Measurements from ENCODE around the gene ADSS2.
A peak's percentile ranks its signal among the peaks of the same experiment; 100 is the strongest.
"Not testable (repeated sequence)": the region's sequence is repeated elsewhere in the genome, so short reads cannot be mapped to it uniquely, and the experiment has no call there.

Gene ADSS2

GRCh38 chr1:244500515-244500914, 48.8 kb upstream of the ADSS2 start:
- TF ChIP-seq, protein P1, sequence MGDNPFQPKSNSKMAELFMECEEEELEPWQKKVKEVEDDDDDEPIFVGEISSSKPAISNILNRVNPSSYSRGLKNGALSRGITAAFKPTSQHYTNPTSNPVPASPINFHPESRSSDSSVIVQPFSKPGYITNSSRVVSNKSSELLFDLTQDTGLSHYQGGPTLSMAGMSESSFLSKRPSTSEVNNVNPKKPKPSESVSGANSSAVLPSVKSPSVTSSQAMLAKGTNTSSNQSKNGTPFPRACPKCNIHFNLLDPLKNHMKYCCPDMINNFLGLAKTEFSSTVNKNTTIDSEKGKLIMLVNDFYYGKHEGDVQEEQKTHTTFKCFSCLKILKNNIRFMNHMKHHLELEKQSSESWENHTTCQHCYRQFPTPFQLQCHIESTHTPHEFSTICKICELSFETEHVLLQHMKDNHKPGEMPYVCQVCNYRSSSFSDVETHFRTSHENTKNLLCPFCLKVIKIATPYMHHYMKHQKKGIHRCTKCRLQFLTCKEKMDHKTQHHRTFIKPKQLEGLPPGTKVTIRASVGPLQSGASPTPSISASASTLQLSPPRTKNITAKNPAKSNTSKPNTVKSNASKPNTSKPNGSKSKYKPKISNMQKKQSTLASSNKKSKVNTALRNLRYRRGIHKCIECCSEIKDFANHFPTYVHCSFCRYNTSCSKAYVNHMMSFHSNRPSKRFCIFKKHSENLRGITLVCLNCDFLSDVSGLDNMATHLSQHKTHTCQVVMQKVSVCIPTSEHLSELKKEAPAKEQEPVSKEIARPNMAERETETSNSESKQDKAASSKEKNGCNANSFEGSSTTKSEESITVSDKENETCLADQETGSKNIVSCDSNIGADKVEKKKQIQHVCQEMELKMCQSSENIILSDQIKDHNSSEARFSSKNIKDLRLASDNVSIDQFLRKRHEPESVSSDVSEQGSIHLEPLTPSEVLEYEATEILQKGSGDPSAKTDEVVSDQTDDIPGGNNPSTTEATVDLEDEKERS (tag by site-specific recombination; IDR thresholded peaks at IDR 0.05) = peak; percentile 93; the same call in 1 of the 2 replicates
- H3K4me3 ChIP-seq (ENCODE audit: low read depth, low read length); H3K9me3 ChIP-seq (ENCODE audit: control insufficient read depth, insufficient read depth, low read depth, low read length); H3K27ac ChIP-seq (ENCODE audit: extremely low read depth, low read depth, low read length); CTCF ChIA-PET; H3K36me3 ChIP-seq (ENCODE audit: control insufficient read depth in 2 of 2, insufficient read depth in 1 of 2, low read length in 2 of 2); H3K4me1 ChIP-seq (ENCODE audit: control insufficient read depth, insufficient read depth, low read length); POLR2A ChIA-PET: not testable (repeated sequence)

DNA sequence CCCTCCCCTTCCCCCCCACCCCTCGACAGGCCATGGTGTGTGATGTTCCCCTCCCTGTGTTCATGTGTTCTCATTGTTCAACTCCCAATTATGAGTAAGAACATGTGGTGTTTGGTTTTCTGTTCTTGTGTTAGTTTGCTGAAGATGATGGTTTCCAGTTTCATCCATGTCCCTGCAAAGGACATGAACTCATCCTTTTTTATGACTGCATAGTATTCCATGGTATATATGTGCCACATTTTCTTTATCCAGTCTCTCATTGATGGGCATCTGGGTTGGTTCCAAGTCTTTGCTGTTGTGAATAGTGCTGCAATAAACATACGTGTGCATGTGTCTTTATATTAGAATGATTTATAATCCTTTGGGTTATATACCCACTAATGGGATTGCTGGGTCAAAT, 47.8 kb upstream of the ADSS2 start:
- H3K27ac ChIP-seq (ENCODE audit: extremely low read depth, low read depth, low read length); H3K36me3 ChIP-seq (ENCODE audit: control insufficient read depth in 2 of 2, insufficient read depth in 1 of 2, low read length in 2 of 2); H3K9me3 ChIP-seq (ENCODE audit: control insufficient read depth, insufficient read depth, low read depth, low read length); H3K4me1 ChIP-seq (ENCODE audit: control insufficient read depth, insufficient read depth, low read length); POLR2A ChIA-PET; CTCF ChIA-PET; H3K4me3 ChIP-seq (ENCODE audit: low read depth, low read length): not testable (repeated sequence)
- TF ChIP-seq, protein P1 (tag by site-specific recombination; IDR thresholded peaks at IDR 0.05) = peak; percentile 75; the same call in 1 of the 2 replicates
- TF ChIP-seq ZNF146 (tag by site-specific recombination; IDR thresholded peaks at IDR 0.05) = peak; percentile 95

- no peak for TF ChIP-seq ZBTB48 (tag by site-specific recombination; IDR thresholded peaks at IDR 0.05)
- TF ChIP-seq ZNF555 (tag by site-specific recombination; conservative IDR thresholded peaks at IDR 0.05) = no peak
- TF ChIP-seq ATF2 (tag by site-specific recombination; IDR thresholded peaks at IDR 0.05; ENCODE audit: low read depth) = no peak
- no peak for TF ChIP-seq ZNF623 (tag by site-specific recombination; IDR thresholded peaks at IDR 0.05)
- TF ChIP-seq ZNF248 (tag by site-specific recombination; IDR thresholded peaks at IDR 0.05) = no peak
- TF ChIP-seq KLF1 (tag by site-specific recombination; IDR thresholded peaks at IDR 0.05) = no peak
- TF ChIP-seq, protein P2, sequence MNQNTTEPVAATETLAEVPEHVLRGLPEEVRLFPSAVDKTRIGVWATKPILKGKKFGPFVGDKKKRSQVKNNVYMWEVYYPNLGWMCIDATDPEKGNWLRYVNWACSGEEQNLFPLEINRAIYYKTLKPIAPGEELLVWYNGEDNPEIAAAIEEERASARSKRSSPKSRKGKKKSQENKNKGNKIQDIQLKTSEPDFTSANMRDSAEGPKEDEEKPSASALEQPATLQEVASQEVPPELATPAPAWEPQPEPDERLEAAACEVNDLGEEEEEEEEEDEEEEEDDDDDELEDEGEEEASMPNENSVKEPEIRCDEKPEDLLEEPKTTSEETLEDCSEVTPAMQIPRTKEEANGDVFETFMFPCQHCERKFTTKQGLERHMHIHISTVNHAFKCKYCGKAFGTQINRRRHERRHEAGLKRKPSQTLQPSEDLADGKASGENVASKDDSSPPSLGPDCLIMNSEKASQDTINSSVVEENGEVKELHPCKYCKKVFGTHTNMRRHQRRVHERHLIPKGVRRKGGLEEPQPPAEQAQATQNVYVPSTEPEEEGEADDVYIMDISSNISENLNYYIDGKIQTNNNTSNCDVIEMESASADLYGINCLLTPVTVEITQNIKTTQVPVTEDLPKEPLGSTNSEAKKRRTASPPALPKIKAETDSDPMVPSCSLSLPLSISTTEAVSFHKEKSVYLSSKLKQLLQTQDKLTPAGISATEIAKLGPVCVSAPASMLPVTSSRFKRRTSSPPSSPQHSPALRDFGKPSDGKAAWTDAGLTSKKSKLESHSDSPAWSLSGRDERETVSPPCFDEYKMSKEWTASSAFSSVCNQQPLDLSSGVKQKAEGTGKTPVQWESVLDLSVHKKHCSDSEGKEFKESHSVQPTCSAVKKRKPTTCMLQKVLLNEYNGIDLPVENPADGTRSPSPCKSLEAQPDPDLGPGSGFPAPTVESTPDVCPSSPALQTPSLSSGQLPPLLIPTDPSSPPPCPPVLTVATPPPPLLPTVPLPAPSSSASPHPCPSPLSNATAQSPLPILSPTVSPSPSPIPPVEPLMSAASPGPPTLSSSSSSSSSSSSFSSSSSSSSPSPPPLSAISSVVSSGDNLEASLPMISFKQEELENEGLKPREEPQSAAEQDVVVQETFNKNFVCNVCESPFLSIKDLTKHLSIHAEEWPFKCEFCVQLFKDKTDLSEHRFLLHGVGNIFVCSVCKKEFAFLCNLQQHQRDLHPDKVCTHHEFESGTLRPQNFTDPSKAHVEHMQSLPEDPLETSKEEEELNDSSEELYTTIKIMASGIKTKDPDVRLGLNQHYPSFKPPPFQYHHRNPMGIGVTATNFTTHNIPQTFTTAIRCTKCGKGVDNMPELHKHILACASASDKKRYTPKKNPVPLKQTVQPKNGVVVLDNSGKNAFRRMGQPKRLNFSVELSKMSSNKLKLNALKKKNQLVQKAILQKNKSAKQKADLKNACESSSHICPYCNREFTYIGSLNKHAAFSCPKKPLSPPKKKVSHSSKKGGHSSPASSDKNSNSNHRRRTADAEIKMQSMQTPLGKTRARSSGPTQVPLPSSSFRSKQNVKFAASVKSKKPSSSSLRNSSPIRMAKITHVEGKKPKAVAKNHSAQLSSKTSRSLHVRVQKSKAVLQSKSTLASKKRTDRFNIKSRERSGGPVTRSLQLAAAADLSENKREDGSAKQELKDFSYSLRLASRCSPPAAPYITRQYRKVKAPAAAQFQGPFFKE (tag by site-specific recombination; IDR thresholded peaks at IDR 0.05; ENCODE audit: borderline replicate concordance) = no peak
- no peak for TF ChIP-seq GLIS2 (tag by site-specific recombination; IDR thresholded peaks at IDR 0.05)
- no peak for TF ChIP-seq ZNF660 (tag by site-specific recombination; IDR thresholded peaks at IDR 0.05)
- no peak for TF ChIP-seq ZBTB44 (tag by site-specific recombination; IDR thresholded peaks at IDR 0.05)
- ChIA-PET CTCF (no interaction called here), POLR2A (no interaction called here)
- Histone ChIP-seq H3K4me3 (ENCODE audit: low read depth, low read length) (no peak overlapping the region), H3K27ac (ENCODE audit: extremely low read depth, low read depth, low read length) (no peak overlapping the region), H3K4me1 (ENCODE audit: control insufficient read depth, insufficient read depth, low read length) (no peaks in the 10 kb centered on the region), H3K36me3 (ENCODE audit: control insufficient read depth in 2 of 2, insufficient read depth in 1 of 2, low read length in 2 of 2) (no peaks in the 10 kb centered on the region), H3K9me3 (ENCODE audit: control insufficient read depth, insufficient read depth, low read depth, low read length) (no peaks in the 10 kb centered on the region)
These were observed 46.1 kb upstream of the ADSS2 start for GRCh38 chr1:244497805-244498204.
